Measurements from ENCODE around the gene MEIS2. TPM values are rescaled to one million over a fixed set of nuclear protein-coding genes. Genes with fewer than 3 reads are reported as not detected.

Gene MEIS2
- total RNA-seq, 1 donor = 43.7 TPM

DNA sequence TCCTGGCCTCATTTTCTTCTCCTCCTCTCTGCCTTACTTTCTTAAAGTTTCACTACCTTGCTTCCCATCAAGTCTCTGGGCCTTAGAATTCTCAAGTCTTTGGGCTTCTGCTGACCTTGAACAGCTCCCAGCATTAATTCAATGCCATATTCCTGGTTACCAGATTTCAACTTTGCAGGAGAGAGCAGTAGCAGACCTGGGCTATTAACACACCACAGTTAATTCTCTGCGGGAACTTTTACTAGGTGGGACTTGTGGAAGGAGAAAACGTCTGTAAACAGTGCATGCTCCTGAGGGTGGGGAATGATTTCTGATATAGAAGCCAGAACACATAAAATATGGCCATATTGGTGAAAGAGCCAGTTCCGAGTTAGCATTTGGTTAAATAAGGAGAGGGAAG lies 214.6 kb downstream of the MEIS2 start:
- TF ChIP-seq, protein P1, sequence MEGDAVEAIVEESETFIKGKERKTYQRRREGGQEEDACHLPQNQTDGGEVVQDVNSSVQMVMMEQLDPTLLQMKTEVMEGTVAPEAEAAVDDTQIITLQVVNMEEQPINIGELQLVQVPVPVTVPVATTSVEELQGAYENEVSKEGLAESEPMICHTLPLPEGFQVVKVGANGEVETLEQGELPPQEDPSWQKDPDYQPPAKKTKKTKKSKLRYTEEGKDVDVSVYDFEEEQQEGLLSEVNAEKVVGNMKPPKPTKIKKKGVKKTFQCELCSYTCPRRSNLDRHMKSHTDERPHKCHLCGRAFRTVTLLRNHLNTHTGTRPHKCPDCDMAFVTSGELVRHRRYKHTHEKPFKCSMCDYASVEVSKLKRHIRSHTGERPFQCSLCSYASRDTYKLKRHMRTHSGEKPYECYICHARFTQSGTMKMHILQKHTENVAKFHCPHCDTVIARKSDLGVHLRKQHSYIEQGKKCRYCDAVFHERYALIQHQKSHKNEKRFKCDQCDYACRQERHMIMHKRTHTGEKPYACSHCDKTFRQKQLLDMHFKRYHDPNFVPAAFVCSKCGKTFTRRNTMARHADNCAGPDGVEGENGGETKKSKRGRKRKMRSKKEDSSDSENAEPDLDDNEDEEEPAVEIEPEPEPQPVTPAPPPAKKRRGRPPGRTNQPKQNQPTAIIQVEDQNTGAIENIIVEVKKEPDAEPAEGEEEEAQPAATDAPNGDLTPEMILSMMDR (IDR thresholded peaks at IDR 0.05; ENCODE audit: insufficient read depth, low read length) = no peak
- DNase-seq (ENCODE audit: low read depth) = no peak
- no peak overlapping the region for H3K4me3 ChIP-seq (ENCODE audit: low read depth, low read length)

DNA sequence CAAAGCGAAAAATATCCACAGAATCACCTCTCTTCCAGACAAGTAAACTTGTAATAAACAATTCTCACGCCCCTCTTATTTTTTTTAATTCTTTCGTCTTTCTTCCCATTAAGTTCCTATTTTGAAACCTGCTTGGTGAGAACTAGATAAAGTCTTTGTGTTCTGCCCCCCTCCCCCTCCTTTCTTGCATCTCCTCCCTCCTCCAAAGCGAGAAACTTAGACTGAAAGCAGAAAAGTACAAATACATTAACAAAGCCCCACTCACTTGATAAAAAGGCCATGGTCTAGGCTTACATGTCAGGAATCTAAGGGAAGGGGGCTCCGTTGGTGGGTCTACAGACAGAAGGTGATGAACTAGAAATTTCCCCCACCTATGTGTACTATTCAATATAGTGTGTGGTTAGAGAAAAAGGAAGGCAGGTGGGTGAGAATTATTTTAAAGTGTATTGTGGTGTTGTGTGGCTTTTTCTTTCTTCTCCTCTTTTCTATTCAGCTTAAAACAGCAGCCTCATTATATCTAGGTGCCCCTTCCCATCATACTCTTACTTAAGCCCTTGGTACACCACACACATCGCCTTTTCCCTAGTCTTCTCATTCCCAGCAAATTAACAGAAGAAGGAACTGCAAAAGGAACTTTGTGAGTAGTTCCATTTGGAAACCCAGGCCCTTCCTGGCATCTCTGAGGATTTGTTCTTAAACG lies 215.3 kb downstream of the MEIS2 start:
- H3K4me3 ChIP-seq (ENCODE audit: low read depth, low read length) = no peak overlapping the region
- TF ChIP-seq, protein P1 (IDR thresholded peaks at IDR 0.05; ENCODE audit: insufficient read depth, low read length) = no peak
- no peak for DNase-seq (ENCODE audit: low read depth)

DNA sequence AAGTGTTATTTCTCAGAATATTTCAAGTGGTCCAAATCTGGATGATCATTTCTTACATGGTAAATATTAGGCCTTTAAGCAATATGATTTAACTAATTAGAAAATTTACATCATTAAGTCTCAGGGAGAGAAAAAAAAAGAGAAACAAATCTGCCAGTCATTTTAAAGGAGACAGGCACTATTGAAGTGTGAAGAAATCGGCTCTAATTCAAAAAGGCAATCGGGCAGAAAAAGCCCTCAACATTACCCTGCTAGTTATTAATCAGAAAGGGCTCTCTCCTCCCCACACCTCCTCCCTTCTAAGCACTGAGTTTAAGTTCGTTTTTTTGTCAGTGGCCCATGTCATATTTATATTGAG lies 215.9 kb downstream of the MEIS2 start:
- H3K4me3 ChIP-seq (ENCODE audit: low read depth, low read length) = no peak overlapping the region
- TF ChIP-seq, protein P1 (IDR thresholded peaks at IDR 0.05; ENCODE audit: insufficient read depth, low read length) = no peak
- no peak for DNase-seq (ENCODE audit: low read depth)

DNA sequence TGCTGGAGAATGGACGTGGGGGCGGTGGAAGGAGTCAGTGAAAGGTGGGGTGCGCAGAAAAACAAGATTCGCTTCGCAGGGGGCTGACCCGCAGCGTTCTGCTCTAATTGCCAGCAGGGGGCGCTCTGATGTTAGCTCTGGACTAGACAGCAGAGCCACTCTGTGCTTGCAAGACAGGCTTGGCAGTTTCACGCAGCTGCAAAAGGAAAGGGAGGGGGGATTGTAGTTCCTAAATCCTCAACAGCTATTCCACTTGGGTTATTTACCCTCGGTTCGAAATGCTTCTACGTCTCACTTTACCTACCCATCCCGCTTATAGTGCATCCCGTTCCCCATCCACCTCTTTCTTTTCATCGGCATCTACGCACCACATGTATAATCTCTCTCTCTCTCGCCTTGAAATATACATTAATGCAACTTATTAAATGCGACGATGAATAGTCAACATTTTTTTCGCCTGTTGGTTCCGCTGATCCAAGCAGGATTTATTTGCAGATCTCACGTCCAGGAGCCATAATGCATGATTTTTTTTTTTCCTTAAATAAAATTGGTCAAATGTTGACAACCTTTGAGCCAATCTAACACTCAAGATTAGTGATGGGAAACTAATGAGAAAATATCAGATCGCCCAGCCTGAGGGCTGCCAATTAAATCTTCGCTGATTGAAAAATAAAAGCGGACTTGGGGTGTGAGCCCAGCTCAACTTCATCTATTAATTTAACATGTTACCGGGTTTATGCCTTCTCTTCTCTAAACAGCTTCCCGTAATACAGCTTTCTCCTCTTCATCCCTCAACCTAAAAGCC lies 216.4 kb downstream of the MEIS2 start:
- TF ChIP-seq, protein P1 (IDR thresholded peaks at IDR 0.05; ENCODE audit: insufficient read depth, low read length) = peak; percentile 82
- DNase-seq (ENCODE audit: low read depth) = peak; percentile 92
- H3K4me3 ChIP-seq (ENCODE audit: low read depth, low read length) = peak overlapping the region; percentile 43

DNA sequence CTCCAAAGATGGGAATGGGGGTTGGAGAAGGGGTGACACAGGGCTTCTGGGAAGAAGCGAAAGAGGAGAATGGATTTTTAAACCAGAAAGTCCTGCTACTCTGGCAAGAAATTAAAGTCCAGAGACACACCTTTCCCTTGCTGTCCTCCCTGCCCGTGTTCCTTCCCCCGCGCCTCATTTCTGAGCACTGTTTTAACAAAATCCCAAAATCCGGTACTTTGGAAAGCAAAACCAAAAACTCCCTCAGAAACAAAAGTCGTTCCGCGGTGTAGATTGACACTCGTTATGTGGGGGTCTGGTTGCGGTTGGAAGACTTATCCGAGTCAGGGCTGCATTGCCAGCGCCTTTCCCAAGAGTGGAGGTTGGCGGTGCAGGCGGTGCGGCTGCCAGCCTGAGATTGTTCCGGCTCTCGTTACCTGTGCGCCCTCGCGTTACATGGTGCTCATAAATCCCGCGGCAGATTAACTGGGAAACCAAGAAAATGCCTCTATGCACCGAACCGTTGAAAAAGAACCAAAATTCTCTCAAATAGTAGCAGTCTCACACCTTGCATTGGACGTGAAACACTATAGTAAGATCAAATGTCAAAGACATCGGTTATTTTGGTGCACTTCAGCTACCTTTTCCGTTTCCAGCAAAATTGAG lies 217.7 kb downstream of the MEIS2 start:
- TF ChIP-seq, protein P1 (IDR thresholded peaks at IDR 0.05; ENCODE audit: insufficient read depth, low read length) = no peak
- peak overlapping the region; percentile 15 for H3K4me3 ChIP-seq (ENCODE audit: low read depth, low read length)
- DNase-seq (ENCODE audit: low read depth) = no peak

DNA sequence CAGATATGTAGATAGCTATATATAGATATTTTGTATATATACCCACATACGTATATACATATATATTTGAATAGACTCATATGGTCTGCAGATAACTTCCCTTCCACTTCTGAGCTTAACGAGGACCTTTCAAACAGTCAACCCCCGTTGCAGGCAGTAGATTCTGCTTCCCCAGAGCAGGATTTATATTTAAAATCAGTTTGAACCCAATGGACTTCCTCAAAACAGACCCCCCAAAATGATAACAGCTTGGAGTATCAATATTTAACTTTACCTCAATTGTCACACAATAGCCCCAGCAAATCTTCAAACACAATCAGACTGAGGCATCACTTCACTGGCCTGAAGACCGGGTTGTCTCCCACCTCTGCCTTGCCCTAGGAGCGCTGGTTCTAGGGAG lies 218.3 kb downstream of the MEIS2 start:
- H3K4me3 ChIP-seq (ENCODE audit: low read depth, low read length) = no peak overlapping the region
- DNase-seq (ENCODE audit: low read depth) = no peak
- TF ChIP-seq, protein P1 (IDR thresholded peaks at IDR 0.05; ENCODE audit: insufficient read depth, low read length) = no peak
